BLaER1 (cell line): ENCODE data around the gene NTRK3.

Experiments used
- H3K27ac ChIP-seq: shearing (Covaris generic); formaldehyde crosslinking; 2 replicates; pipeline ENCODE4 v1.8.1; 2022
- H3K27me3 ChIP-seq: shearing (Covaris generic); formaldehyde crosslinking; 2 replicates; pipeline ENCODE4 v1.8.1; 2022
- H3K36me3 ChIP-seq: shearing (Covaris generic); formaldehyde crosslinking; 2 replicates; pipeline ENCODE4 v1.8.1; 2022
- H3K4me1 ChIP-seq: shearing (Covaris generic); formaldehyde crosslinking; 2 replicates; pipeline ENCODE4 v1.8.1; 2022
- H3K4me2 ChIP-seq: shearing (Covaris generic); formaldehyde crosslinking; 2 replicates; pipeline ENCODE4 v1.8.1; 2022
- H3K4me3 ChIP-seq: shearing (Covaris generic); formaldehyde crosslinking; 2 replicates; pipeline ENCODE4 v1.8.1; 2022
- H3K9ac ChIP-seq: shearing (Covaris generic); formaldehyde crosslinking; 2 replicates; pipeline ENCODE4 v1.8.1; 2022
- H3K9me3 ChIP-seq: shearing (Covaris generic); formaldehyde crosslinking; 2 replicates; pipeline ENCODE4 v1.8.1; 2022
- H4K20me1 ChIP-seq: shearing (Covaris generic); formaldehyde crosslinking; 2 replicates; pipeline ENCODE4 v1.8.1; 2022
- Cebpa-rat ChIP-seq: shearing (Covaris generic); IDR thresholded peaks from 2 replicates; pipeline ENCODE4 v1.8.1; 2022

NTRK3 gene

GRCh38 chr15:87901926-87902690 is 354.4 kb downstream of the NTRK3 start:
- H3K27ac ChIP-seq: no peak overlapping the region
- H3K9me3 ChIP-seq: no peaks in the 10 kb centered on the region
- H3K4me1 ChIP-seq: no peaks in the 10 kb centered on the region
- no peak overlapping the region for H3K9ac ChIP-seq
- H4K20me1 ChIP-seq: no peaks in the 10 kb centered on the region
- no peak overlapping the region for H3K4me2 ChIP-seq
- no peak overlapping the region for H3K4me3 ChIP-seq
- H3K36me3 ChIP-seq: no peaks in the 10 kb centered on the region
- H3K27me3 ChIP-seq: no peaks in the 10 kb centered on the region
- TF ChIP-seq Cebpa-rat: no peak

DNA sequence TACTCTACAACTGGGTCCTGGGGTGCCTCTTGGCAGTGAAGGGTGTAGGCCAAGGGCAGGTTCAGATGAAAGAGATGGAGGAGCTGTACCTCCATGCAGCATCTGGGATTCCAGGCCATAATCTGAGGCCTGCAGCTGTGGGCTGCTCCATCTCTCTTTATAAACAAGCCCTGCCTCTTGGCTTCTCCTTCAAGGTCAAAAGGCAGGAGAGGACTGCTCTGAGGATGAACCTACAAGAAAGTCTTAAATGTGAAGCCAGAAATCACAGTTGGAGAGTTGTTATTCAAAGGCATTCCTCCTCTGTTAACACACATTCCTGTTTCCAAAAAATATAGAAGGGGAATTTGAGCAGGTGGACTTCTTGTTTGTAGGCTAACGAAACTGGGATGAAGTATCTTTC is 355.5 kb downstream of the NTRK3 start:
- Histone ChIP-seq H3K27ac (no peak overlapping the region), H3K4me1 (no peaks in the 10 kb centered on the region), H4K20me1 (no peaks in the 10 kb centered on the region), H3K4me3 (no peak overlapping the region), H3K9me3 (no peaks in the 10 kb centered on the region), H3K27me3 (no peaks in the 10 kb centered on the region), H3K4me2 (no peak overlapping the region), H3K9ac (no peak overlapping the region), H3K36me3 (no peaks in the 10 kb centered on the region)
- no peak for TF ChIP-seq Cebpa-rat

DNA sequence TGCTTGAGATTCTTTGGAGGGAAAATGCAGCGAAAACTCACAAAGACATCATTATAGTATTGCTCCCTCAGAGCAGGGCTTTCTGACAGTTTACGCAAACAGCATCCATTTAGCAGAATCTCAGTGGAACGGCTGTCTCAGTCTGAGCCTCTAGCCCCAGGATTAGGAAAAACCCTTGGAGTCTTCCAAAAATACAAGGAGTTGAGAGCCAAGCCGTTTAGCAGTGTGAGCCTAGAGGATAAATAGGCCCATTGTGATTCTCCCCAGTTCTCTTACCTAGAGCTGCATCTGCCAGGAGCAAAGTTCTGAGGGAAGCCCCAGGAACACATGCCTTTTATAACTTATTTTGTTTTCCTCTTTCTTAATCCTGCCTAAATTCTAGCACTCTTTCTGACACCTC is 359.6 kb downstream of the NTRK3 start:
- Histone ChIP-seq H3K4me1 (no peaks in the 10 kb centered on the region), H3K4me2 (no peak overlapping the region), H3K36me3 (no peaks in the 10 kb centered on the region), H3K9me3 (no peaks in the 10 kb centered on the region), H3K27me3 (no peaks in the 10 kb centered on the region), H4K20me1 (no peaks in the 10 kb centered on the region), H3K9ac (no peak overlapping the region), H3K27ac (no peak overlapping the region), H3K4me3 (no peak overlapping the region)
- no peak for TF ChIP-seq Cebpa-rat

DNA sequence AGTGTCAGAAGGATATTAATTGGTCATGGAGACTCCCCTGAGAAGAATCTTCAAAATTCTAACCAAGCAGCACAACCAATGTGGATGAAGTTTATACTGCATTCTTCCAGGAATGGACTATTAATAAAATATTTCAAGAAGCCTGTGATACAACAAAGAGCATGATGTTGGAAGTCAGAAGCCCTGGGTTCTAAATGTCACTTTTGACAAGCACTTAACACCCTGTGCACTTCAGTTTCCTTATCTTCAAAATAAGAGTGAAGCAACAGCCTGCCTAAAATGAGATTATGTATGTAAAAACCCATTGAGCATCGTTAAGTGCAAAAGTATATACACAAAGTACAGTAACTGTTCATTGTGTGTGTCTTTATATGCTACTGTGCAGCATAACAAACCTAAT is 369.4 kb downstream of the NTRK3 start:
- Histone ChIP-seq H3K4me2 (no peak overlapping the region), H3K4me3 (no peak overlapping the region), H3K27ac (no peak overlapping the region), H3K27me3 (no peaks in the 10 kb centered on the region), H4K20me1 (no peaks in the 10 kb centered on the region), H3K9ac (no peak overlapping the region), H3K36me3 (no peaks in the 10 kb centered on the region), H3K4me1 (no peaks in the 10 kb centered on the region), H3K9me3 (no peaks in the 10 kb centered on the region)
- TF ChIP-seq Cebpa-rat: no peak

DNA sequence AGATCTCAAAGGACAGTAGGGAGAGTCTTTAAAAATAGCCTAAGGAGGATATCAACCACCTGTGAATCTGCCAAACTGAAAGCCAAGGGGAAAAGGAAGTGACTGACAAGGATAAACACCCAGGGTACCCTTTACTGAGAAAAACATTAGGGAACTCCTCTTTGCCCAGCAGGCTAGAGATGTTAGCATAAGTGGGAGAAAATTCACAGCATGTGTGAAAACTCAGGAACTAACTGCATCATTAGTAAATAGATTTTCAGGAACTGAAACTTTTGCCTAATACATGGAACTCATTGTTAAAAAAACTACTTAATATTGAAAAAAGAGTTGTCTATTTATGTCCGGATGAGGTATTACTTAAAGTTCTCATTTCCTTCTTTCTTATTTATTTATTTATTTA is 375.5 kb downstream of the NTRK3 start:
- Histone ChIP-seq H3K9me3 (no peaks in the 10 kb centered on the region), H3K4me2 (peak overlapping the region; percentile 1; the same call in 1 of the 2 replicates), H3K27ac (no peak overlapping the region), H4K20me1 (no peaks in the 10 kb centered on the region), H3K27me3 (no peaks in the 10 kb centered on the region), H3K4me1 (peaks cover 10% of the 10 kb centered on the region), H3K9ac (no peak overlapping the region), H3K36me3 (no peaks in the 10 kb centered on the region), H3K4me3 (no peak overlapping the region)
- TF ChIP-seq Cebpa-rat: no peak

DNA sequence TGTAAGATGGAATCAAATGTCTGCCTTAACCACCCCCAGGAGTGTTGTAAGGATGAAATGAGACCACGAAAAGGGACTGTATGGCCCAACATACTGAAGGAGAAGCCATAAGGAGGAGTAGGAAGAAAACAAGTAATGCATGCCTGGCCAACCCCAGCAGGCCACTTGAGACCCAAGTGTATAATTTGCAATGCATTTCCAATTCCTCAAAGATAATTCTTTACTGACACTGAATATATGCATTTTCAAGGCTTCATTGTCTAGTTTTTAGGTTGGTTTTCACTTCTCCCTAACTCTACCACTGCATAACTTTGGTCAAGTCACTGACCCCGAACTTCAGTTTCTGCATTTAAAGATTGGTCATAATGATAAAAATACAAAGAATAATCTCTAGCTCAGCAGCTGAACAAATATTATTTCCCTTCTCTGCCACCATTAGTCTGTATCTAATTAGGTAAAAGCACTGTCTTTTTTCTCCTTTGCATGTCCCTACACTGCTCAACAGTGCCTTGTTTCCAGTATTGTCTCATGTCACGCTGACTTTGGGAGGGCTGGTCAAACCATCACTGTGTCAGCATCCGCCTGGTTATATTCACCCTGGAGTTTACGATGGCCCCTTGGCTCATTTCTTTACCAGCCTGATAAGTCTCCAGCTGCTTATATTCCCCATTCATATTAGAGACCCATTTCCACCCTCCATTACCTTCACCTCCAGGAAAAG is 378.6 kb downstream of the NTRK3 start:
- no peak overlapping the region for H3K4me3 ChIP-seq
- H3K36me3 ChIP-seq: no peaks in the 10 kb centered on the region
- H3K4me1 ChIP-seq: peaks cover 27% of the 10 kb centered on the region
- H4K20me1 ChIP-seq: no peaks in the 10 kb centered on the region
- TF ChIP-seq Cebpa-rat: no peak
- H3K27me3 ChIP-seq: no peaks in the 10 kb centered on the region
- H3K9me3 ChIP-seq: no peaks in the 10 kb centered on the region
- H3K4me2 ChIP-seq: no peak overlapping the region
- H3K27ac ChIP-seq: no peak overlapping the region
- H3K9ac ChIP-seq: no peak overlapping the region

DNA sequence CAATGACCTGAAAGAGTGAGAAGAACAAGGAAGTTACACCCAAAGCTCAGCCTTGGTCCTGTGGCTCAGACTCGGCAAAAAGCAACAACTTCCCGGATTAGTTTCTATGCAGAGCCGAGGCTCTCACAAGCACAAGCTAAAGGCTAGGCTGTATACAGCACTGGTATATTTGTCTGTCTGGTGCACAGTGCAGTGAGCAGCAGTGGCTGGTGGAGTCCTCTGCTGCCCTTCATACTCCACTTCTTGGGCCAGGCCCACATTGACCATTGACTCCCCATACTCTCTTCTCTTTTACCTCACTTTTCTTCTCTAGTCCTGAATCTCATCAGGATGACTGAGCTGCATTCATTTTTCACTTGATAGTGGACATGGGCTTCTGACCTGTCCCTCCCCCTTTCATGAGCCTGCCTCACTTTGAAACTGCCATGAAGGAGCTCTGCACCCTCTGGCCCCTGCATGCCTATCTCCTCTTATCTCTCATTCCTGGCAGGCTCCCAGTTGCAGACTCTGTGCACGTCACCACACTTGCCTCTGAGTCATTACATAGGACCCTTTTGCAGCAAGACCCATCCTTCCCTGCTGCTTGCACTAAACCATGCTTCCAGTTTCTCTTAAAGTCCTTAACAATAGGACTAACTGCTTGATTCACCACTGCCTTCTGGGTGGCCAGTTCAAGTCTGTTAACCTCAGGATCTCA is 379.3 kb downstream of the NTRK3 start:
- Histone ChIP-seq H3K9ac (no peak overlapping the region), H3K4me2 (no peak overlapping the region), H3K9me3 (no peaks in the 10 kb centered on the region), H3K4me3 (no peak overlapping the region), H3K4me1 (peaks cover 27% of the 10 kb centered on the region), H3K27me3 (no peaks in the 10 kb centered on the region), H4K20me1 (no peaks in the 10 kb centered on the region), H3K36me3 (no peaks in the 10 kb centered on the region), H3K27ac (no peak overlapping the region)
- no peak for TF ChIP-seq Cebpa-rat

DNA sequence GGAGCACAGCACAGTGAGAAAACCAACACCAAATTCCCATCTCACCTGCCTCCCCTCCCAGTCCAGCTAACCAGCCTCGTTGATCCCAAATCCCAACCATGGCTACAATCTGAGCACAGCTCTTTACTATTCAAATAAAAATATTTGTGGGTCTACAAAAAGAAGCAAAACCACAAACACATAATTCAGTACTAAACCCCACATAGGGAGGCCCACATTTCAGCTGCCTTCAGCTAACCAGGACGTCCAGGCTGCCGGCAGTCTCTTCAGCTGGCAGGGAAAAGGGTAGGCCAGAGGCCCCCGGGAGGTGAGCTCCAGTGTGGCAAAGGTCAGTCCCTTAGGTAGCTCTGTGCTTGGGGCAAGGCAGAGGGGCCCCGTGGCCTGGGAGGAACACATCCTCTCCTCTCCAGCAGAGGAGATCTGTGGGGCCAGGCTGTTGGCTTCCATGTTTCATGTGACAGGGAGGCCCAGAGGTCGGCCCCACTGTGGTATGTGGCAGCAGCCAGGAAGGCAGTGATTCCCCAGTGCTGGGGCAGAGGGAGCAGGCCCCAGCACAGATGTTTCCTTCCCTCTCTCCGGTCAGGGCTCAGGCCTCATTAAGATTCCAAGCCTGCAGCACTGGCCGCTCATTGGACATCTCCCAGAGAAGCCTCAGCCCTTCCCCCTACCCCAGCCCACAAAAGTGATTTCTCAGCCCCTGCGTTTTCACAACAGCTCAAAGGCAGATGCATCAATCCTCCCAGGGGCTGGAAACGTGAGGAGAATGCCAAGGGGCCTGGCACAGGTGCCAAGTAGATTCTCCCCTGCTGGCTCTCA is 381.4 kb downstream of the NTRK3 start:
- no peak overlapping the region for H3K4me3 ChIP-seq
- peak overlapping the region; percentile 49; the same call in 1 of the 2 replicates for H3K27ac ChIP-seq
- no peaks in the 10 kb centered on the region for H3K27me3 ChIP-seq
- H4K20me1 ChIP-seq: no peaks in the 10 kb centered on the region
- H3K4me1 ChIP-seq: peaks cover 18% of the 10 kb centered on the region
- no peak for TF ChIP-seq Cebpa-rat
- H3K9me3 ChIP-seq: no peaks in the 10 kb centered on the region
- H3K4me2 ChIP-seq: peak overlapping the region; percentile 61
- H3K9ac ChIP-seq: peak overlapping the region; percentile 3; the same call in 1 of the 2 replicates
- no peaks in the 10 kb centered on the region for H3K36me3 ChIP-seq

DNA sequence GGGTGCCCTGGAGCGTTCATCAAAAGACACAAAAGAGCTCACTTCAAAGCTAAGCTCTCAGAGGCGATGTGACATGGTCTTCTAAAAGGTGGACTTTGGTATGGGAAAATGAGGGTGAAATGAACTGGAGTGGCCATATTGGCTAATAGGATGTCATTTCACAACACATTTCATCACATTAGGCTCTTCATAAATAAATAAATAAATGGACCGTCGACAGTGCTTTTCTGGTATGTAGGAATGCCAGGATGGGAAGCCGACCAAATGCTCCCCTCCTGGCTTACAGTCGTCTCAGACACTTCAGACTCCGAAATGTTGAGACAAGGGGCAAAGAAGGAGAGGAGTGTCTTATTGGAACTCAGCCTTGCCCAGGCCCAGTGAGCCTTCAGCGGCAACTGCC is 383.0 kb downstream of the NTRK3 start:
- peaks cover 18% of the 10 kb centered on the region for H3K4me1 ChIP-seq
- no peaks in the 10 kb centered on the region for H3K27me3 ChIP-seq
- no peaks in the 10 kb centered on the region for H3K36me3 ChIP-seq
- H3K4me3 ChIP-seq: no peak overlapping the region
- H3K27ac ChIP-seq: no peak overlapping the region
- H4K20me1 ChIP-seq: no peaks in the 10 kb centered on the region
- TF ChIP-seq Cebpa-rat: no peak
- no peaks in the 10 kb centered on the region for H3K9me3 ChIP-seq
- H3K9ac ChIP-seq: no peak overlapping the region
- H3K4me2 ChIP-seq: no peak overlapping the region
